ENCODE measurements around the gene SCP2.

SCP2 gene

DNA sequence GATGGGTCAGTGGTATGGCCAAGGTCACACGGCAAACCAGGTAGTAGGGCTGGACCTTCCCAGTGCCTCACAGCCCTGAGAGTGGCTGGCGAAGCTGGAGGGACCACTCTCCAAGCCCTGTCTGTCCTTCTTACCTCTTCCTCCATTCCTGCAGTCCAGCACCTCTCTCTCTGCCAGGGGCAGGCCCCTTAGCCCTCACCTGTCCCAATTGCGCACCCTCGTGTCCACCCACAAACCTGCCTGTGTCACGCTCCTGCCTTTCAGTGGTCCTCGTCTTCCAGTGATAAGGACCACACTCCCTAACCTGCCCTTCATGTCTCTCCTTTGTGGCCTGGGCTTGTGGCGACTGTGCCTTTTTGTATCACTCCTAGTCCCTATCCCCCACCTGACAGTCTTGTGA lies 138.3 kb downstream of the SCP2 start:
- TF ChIP-seq POLR2AphosphoS5 (IDR thresholded peaks at IDR 0.05; ENCODE audit: low read depth, low read length) (no peak), SIN3A (IDR thresholded peaks at IDR 0.05; ENCODE audit: borderline replicate concordance, insufficient read depth, low read length) (no peak), FOXP2 (optimal IDR thresholded peaks at IDR 0.05; ENCODE audit: borderline replicate concordance, extremely low read depth, extremely low read length, insufficient read depth) (no peak), TAF1 (IDR thresholded peaks at IDR 0.05; ENCODE audit: borderline replicate concordance, insufficient read depth, low read length) (no peak)
- TF ChIP-seq, protein P1, sequence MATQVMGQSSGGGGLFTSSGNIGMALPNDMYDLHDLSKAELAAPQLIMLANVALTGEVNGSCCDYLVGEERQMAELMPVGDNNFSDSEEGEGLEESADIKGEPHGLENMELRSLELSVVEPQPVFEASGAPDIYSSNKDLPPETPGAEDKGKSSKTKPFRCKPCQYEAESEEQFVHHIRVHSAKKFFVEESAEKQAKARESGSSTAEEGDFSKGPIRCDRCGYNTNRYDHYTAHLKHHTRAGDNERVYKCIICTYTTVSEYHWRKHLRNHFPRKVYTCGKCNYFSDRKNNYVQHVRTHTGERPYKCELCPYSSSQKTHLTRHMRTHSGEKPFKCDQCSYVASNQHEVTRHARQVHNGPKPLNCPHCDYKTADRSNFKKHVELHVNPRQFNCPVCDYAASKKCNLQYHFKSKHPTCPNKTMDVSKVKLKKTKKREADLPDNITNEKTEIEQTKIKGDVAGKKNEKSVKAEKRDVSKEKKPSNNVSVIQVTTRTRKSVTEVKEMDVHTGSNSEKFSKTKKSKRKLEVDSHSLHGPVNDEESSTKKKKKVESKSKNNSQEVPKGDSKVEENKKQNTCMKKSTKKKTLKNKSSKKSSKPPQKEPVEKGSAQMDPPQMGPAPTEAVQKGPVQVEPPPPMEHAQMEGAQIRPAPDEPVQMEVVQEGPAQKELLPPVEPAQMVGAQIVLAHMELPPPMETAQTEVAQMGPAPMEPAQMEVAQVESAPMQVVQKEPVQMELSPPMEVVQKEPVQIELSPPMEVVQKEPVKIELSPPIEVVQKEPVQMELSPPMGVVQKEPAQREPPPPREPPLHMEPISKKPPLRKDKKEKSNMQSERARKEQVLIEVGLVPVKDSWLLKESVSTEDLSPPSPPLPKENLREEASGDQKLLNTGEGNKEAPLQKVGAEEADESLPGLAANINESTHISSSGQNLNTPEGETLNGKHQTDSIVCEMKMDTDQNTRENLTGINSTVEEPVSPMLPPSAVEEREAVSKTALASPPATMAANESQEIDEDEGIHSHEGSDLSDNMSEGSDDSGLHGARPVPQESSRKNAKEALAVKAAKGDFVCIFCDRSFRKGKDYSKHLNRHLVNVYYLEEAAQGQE (IDR thresholded peaks at IDR 0.05; ENCODE audit: insufficient read depth in 1 of 2, low read depth in 2 of 2, low read length in 2 of 2): no peak

DNA sequence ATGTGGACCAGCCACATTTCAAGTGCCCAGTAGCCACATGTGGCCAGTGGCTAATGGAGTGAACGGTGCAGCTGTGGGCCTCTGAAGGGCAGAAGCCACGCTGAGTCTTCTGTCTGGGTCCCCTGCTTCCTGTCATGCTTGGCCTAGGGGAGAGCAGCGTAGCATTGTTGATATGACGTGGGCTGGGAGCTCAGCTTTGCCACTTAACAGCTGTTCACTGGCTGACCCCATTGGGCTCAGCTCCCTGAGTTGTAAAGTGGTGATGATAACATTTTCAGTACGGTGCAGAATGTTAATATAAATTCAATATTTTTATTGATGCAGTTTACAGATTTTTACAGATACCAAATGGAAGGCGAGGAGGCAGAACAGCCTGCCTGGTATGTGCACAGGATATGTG lies 139.4 kb downstream of the SCP2 start:
- no peak for TF ChIP-seq POLR2AphosphoS5 (IDR thresholded peaks at IDR 0.05; ENCODE audit: low read depth, low read length)
- TF ChIP-seq, protein P1 (IDR thresholded peaks at IDR 0.05; ENCODE audit: insufficient read depth in 1 of 2, low read depth in 2 of 2, low read length in 2 of 2): no peak
- no peak for TF ChIP-seq SIN3A (IDR thresholded peaks at IDR 0.05; ENCODE audit: borderline replicate concordance, insufficient read depth, low read length)
- no peak for TF ChIP-seq FOXP2 (optimal IDR thresholded peaks at IDR 0.05; ENCODE audit: borderline replicate concordance, extremely low read depth, extremely low read length, insufficient read depth)
- no peak for TF ChIP-seq TAF1 (IDR thresholded peaks at IDR 0.05; ENCODE audit: borderline replicate concordance, insufficient read depth, low read length)

DNA sequence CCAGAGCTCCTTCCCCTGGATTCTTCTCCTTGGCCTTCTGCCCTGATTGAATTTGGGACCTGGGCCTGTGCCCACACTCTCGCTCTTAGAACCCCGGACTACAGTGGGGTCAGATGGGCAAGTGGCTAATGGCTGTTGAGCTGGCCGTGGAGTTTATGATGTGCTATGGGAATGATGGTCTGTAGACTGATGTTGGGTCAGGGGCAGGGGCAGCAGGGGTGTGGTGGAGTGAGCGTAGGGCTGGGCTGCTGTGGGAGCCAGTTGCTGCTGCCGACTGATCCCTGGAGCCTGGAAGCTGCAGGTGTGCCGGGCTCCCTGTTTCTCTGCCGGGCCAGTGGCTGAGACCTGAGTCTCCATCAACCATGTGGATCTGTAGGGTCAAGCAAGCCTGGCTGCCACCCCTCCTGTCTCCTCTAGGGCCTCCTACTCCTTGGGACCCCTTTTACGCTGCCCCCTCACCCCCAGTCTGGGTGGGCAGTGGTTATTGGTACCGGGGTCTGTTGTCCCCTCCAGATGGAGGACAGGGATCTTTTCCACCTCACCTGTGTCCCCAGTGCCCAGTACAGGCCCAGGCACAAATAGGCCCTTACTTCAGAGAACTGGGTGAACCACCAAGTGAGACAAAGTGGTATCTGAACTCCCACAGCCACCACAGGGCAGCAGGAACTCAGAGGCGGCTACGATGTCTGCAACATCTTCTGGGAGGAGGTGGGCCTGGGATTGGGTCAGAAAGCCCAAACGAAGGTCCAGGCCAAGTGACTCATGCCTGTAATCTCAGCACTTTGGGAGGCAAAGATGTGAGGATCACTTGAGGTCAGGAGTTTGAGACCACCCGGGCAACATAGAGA lies 140.0 kb downstream of the SCP2 start:
- TF ChIP-seq, protein P1 (IDR thresholded peaks at IDR 0.05; ENCODE audit: insufficient read depth in 1 of 2, low read depth in 2 of 2, low read length in 2 of 2): no peak
- TF ChIP-seq POLR2AphosphoS5 (IDR thresholded peaks at IDR 0.05; ENCODE audit: low read depth, low read length) (no peak), FOXP2 (optimal IDR thresholded peaks at IDR 0.05; ENCODE audit: borderline replicate concordance, extremely low read depth, extremely low read length, insufficient read depth) (no peak), SIN3A (IDR thresholded peaks at IDR 0.05; ENCODE audit: borderline replicate concordance, insufficient read depth, low read length) (no peak), TAF1 (IDR thresholded peaks at IDR 0.05; ENCODE audit: borderline replicate concordance, insufficient read depth, low read length) (no peak)

DNA sequence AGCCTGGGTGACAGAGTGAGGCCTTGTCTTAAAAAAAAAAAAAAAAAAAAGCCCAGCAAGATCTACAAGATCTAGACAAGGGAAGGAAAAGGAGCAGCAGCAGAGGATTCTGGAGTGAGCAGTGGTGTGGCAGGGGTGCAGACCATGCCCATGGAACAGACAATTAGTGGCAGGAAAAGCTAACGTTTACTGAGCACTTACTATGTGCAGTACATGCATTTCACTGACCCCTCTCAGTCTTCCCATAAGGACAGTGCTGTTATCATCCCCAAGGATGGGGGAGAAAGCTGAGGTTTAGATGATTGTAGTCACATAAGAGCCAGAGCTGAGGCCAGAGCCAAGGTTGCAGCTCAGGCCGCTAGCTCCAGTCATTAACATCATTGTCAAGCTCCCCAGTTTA lies 140.8 kb downstream of the SCP2 start:
- no peak for TF ChIP-seq POLR2AphosphoS5 (IDR thresholded peaks at IDR 0.05; ENCODE audit: low read depth, low read length)
- no peak for TF ChIP-seq FOXP2 (optimal IDR thresholded peaks at IDR 0.05; ENCODE audit: borderline replicate concordance, extremely low read depth, extremely low read length, insufficient read depth)
- TF ChIP-seq, protein P1 (IDR thresholded peaks at IDR 0.05; ENCODE audit: insufficient read depth in 1 of 2, low read depth in 2 of 2, low read length in 2 of 2): no peak
- no peak for TF ChIP-seq TAF1 (IDR thresholded peaks at IDR 0.05; ENCODE audit: borderline replicate concordance, insufficient read depth, low read length)
- TF ChIP-seq SIN3A (IDR thresholded peaks at IDR 0.05; ENCODE audit: borderline replicate concordance, insufficient read depth, low read length): no peak
